K562 (cell line): Measurements from ENCODE around the gene DGCR8. TPM values are rescaled to one million over a fixed set of nuclear protein-coding genes. Genes with fewer than 3 reads are reported as not detected.

Experiments
- CXXC5 ChIP-seq: fragments of 250-450 bp; sonication (Bioruptor Pico); IDR thresholded peaks from 2 replicates; pipeline ENCODE4 v1.8.0; 2022; ENCODE audit warnings: inconsistent platforms, mild to moderate bottlenecking, moderate library complexity
- ILK ChIP-seq: fragments of 450-650 bp; IDR thresholded peaks from 2 replicates; pipeline ENCODE4 v1.6.1; 2016; ENCODE audit warnings: missing genetic modification characterization, low read depth, mild to moderate bottlenecking, missing compliant biosample characterization, moderate library complexity, borderline replicate concordance
- NCOR1 ChIP-seq: fragments of 450-650 bp; IDR thresholded peaks from 2 replicates; pipeline ENCODE4 v1.6.1; 2016; ENCODE audit warnings: mild to moderate bottlenecking, moderate library complexity
- POLR2G ChIP-seq: fragments of 200-400 bp; formaldehyde crosslinking; IDR thresholded peaks from 2 replicates; pipeline ENCODE4 v1.6.1; 2017; ENCODE audit warnings: low read depth, mild to moderate bottlenecking, antibody characterized with exemption, low read length, moderate library complexity
- RBBP5 ChIP-seq: fragments of 200-600 bp; sonication (generic); IDR thresholded peaks from 2 replicates; pipeline ENCODE4 v1.6.1; 2012; ENCODE audit warnings: borderline replicate concordance, mild to moderate bottlenecking, low read length, control low read depth, inconsistent platforms; ENCODE audit not compliant: insufficient read depth, poor library complexity, severe bottlenecking
- TAF7 ChIP-seq: fragments of 450-650 bp; IDR thresholded peaks from 2 replicates; pipeline ENCODE4 v1.6.1; 2016; ENCODE audit warnings: missing genetic modification characterization, missing compliant biosample characterization
- ZNF23 ChIP-seq: fragments of 250-450 bp; sonication (Bioruptor Pico); IDR thresholded peaks from 2 replicates; pipeline ENCODE4 v1.4.0; 2020; ENCODE audit warnings: mild to moderate bottlenecking
- ZNF232 ChIP-seq: sonication (generic); formaldehyde crosslinking; IDR thresholded peaks from 2 replicates; pipeline ENCODE4 v1.8.0; 2022; ENCODE audit warnings: mild to moderate bottlenecking, missing genetic modification reagents
- ZNF408 ChIP-seq: fragments of 250-450 bp; sonication (Bioruptor Pico); IDR thresholded peaks from 2 replicates; pipeline ENCODE4 v1.4.0; 2020; ENCODE audit warnings: low read depth, mild to moderate bottlenecking, moderate library complexity
- polyA plus RNA-seq, 8 experiments: library from polyadenylated mRNA; depleted of rRNA in 4 of 8; stranded (reverse) in 5 of 8; unstranded in 3 of 8; fragments of >200 nt; fragmentation: Nextera tagmentation in 2 of 8; fragmentation: Illumina TruSeq in 1 of 8; extraction: Ambion mirVana in 2 of 8; extraction: Trizol in 1 of 8; gene quantifications; 2 replicates each; pipeline versions ENCODE4 v1.2.1 to v1.2.3, GENCODE V29; 2011 to 2014; ENCODE audit warnings: inconsistent platforms in 1 of 8, missing spikeins in 1 of 8
- total RNA-seq, 7 experiments: library from RNA; depleted of rRNA in 6 of 7; stranded (reverse); fragments of >200 nt in 6 of 7; fragmentation: Illumina TruSeq in 2 of 7; extraction: Trizol in 2 of 7; gene quantifications; 2 replicates each; pipeline versions ENCODE4 v1.2.1 to v1.2.3, GENCODE V29; 2011 to 2021; ENCODE audit warnings: low replicate concordance in 1 of 7
- TF ChIP-seq, protein P1 (sequence below), 2 experiments: fragments of 450-650 bp; formaldehyde crosslinking in 1 of 2; IDR thresholded peaks; 2 replicates each; pipeline versions ENCODE4 v1.4.0 to v1.6.1; 2014 to 2020; ENCODE audit warnings: mild to moderate bottlenecking in 2 of 2, borderline replicate concordance in 1 of 2, low read depth in 1 of 2

DGCR8 gene
- total and polyA plus RNA-seq, 9 of the 15 experiments (the other 6 are each of a cell fraction or from before 2014, with no cell fraction given): 5.9 to 144 (median 80.1) TPM

DNA sequence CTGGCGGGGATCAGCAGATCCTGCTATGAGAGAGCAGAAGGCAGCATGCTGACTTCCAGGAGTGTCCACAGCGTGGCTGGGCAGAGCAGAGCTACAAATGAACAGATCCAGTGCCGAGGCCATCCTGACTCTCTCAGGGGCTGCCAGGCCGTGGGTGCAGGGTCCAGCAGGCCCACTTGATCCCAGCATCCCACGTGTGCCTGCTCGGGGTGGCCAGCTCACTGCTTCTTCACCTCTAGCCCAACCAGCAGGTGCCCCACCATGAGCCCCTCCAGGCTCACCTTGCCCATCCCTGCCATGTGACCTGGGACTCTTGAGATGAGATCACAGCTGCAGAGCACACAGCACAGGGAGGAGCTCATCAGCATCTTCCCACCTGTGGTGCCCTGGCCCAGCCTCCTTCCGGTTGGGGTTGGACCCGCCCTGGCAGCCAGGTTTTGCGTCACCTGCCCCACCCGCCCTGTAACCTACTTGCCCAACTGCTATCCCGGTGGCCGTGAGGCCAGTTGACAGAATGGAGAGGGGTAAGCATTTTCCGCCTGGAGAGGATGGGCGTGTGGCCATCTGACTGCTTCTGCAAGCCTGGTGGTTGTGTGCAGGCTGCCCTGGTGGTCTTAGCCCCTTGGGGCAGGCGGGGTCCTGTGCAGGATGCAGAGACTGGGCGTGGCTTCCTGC, 48.2 kb upstream of the DGCR8 start (continued):
- TF ChIP-seq, protein P1, sequence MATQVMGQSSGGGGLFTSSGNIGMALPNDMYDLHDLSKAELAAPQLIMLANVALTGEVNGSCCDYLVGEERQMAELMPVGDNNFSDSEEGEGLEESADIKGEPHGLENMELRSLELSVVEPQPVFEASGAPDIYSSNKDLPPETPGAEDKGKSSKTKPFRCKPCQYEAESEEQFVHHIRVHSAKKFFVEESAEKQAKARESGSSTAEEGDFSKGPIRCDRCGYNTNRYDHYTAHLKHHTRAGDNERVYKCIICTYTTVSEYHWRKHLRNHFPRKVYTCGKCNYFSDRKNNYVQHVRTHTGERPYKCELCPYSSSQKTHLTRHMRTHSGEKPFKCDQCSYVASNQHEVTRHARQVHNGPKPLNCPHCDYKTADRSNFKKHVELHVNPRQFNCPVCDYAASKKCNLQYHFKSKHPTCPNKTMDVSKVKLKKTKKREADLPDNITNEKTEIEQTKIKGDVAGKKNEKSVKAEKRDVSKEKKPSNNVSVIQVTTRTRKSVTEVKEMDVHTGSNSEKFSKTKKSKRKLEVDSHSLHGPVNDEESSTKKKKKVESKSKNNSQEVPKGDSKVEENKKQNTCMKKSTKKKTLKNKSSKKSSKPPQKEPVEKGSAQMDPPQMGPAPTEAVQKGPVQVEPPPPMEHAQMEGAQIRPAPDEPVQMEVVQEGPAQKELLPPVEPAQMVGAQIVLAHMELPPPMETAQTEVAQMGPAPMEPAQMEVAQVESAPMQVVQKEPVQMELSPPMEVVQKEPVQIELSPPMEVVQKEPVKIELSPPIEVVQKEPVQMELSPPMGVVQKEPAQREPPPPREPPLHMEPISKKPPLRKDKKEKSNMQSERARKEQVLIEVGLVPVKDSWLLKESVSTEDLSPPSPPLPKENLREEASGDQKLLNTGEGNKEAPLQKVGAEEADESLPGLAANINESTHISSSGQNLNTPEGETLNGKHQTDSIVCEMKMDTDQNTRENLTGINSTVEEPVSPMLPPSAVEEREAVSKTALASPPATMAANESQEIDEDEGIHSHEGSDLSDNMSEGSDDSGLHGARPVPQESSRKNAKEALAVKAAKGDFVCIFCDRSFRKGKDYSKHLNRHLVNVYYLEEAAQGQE (IDR thresholded peaks at IDR 0.05; ENCODE audit: borderline replicate concordance): no peak
- TF ChIP-seq, protein P1 (CRISPR knock-in tag; IDR thresholded peaks at IDR 0.05; ENCODE audit: low read depth): 0 out of 2 replicates have a peak, but pooled peaks have one; percentile 25
- peak; percentile 59 for TF ChIP-seq RBBP5
- TF ChIP-seq CXXC5: no peak
- no peak for TF ChIP-seq NCOR1
- TF ChIP-seq POLR2G: 0 out of 2 replicates have a peak, but pooled peaks have one; percentile 48
- TF ChIP-seq ZNF232 (CRISPR knock-in tag): no peak
- no peak for TF ChIP-seq ILK
- 0 out of 2 replicates have a peak, but pooled peaks have one; percentile 17 for TF ChIP-seq ZNF408 (CRISPR knock-in tag)
- no peak for TF ChIP-seq ZNF23
- TF ChIP-seq TAF7 (tag): no peak
